ENCODE data around the gene RARRES2. TPM values are rescaled to one million over a fixed set of nuclear protein-coding genes. Genes with fewer than 3 reads are reported as not detected.

The RARRES2 gene
- total RNA-seq, 3 donors from 2014 or later (not counting 1 experiment from before 2014, with no cell fraction given) = not detected

GRCh38 chr7:150327308-150327707 is 14.1 kb downstream of the RARRES2 start:
- Mint-ChIP-seq H3K36me3 (no peaks in the 10 kb centered on the region), H3K4me1 (peaks cover 23 to 27% of the 10 kb centered on the region in 2 donors), H3K27ac (no peak overlapping the region), H3K9me3 (no peaks in the 10 kb centered on the region), H3K4me3 (no peak overlapping the region), H3K27me3 (ENCODE audit: low read depth in 2 of 2) (no peaks in the 10 kb centered on the region)
- peaks cover 44% of the 10 kb centered on the region for H3K36me3 ChIP-seq (ENCODE audit: control insufficient read depth, insufficient read depth, low read length)
- H3K27ac ChIP-seq (ENCODE audit: low read length) = no peak overlapping the region
- intact Hi-C loops (cut with micrococcal nuclease) = no loop called here
- H3K4me3 ChIP-seq (ENCODE audit: low read length) = no peak overlapping the region
- H3K4me1 ChIP-seq (ENCODE audit: control insufficient read depth, insufficient read depth, low read length) = peaks cover 19% of the 10 kb centered on the region
- TF ChIP-seq CTCF (IDR thresholded peaks at IDR 0.05) = no peak
- no peaks in the 10 kb centered on the region for H3K27me3 ChIP-seq (ENCODE audit: control insufficient read depth, insufficient read depth, low read length)
- DNase-seq (no peak), ATAC-seq (no peak)
- no peaks in the 10 kb centered on the region for H3K9me3 ChIP-seq (ENCODE audit: control insufficient read depth, insufficient read depth, low read length)
- WGBS (ENCODE audit: insufficient coverage) = 96% methylated on average over 3 of the region's 3 CpGs

GRCh38 chr7:150326657-150327268 is 14.7 kb downstream of the RARRES2 start:
- peaks cover 44% of the 10 kb centered on the region for H3K36me3 ChIP-seq (ENCODE audit: control insufficient read depth, insufficient read depth, low read length)
- no peak overlapping the region for H3K4me3 ChIP-seq (ENCODE audit: low read length)
- peaks cover 28 to 32% of the 10 kb centered on the region in 2 donors for H3K4me1 Mint-ChIP-seq
- H3K36me3 Mint-ChIP-seq = no peaks in the 10 kb centered on the region
- no peak for DNase-seq
- TF ChIP-seq CTCF (IDR thresholded peaks at IDR 0.05) = no peak
- H3K4me1 ChIP-seq (ENCODE audit: control insufficient read depth, insufficient read depth, low read length) = peaks cover 25% of the 10 kb centered on the region
- ATAC-seq = no peak
- H3K27me3 ChIP-seq (ENCODE audit: control insufficient read depth, insufficient read depth, low read length) = no peaks in the 10 kb centered on the region
- H3K27ac Mint-ChIP-seq = no peak overlapping the region
- 94% methylated on average over 4 of the region's 4 CpGs for WGBS (ENCODE audit: insufficient coverage)
- no peaks in the 10 kb centered on the region for H3K9me3 ChIP-seq (ENCODE audit: control insufficient read depth, insufficient read depth, low read length)
- H3K27ac ChIP-seq (ENCODE audit: low read length) = no peak overlapping the region
- intact Hi-C loops (cut with micrococcal nuclease) = no loop called here
- H3K9me3 Mint-ChIP-seq = no peaks in the 10 kb centered on the region
- no peaks in the 10 kb centered on the region for H3K27me3 Mint-ChIP-seq (ENCODE audit: low read depth in 2 of 2)
- no peak overlapping the region for H3K4me3 Mint-ChIP-seq

GRCh38 chr7:150325901-150326300 is 15.5 kb downstream of the RARRES2 start:
- Mint-ChIP-seq H3K4me3 (no peak overlapping the region), H3K36me3 (no peaks in the 10 kb centered on the region), H3K9me3 (no peaks in the 10 kb centered on the region), H3K4me1 (peaks cover 30 to 34% of the 10 kb centered on the region in 2 donors), H3K27me3 (ENCODE audit: low read depth in 2 of 2) (no peaks in the 10 kb centered on the region), H3K27ac (peak overlapping the region in 1 of 2 donors; percentile 15)
- ATAC-seq = no peak
- H3K36me3 ChIP-seq (ENCODE audit: control insufficient read depth, insufficient read depth, low read length) = peaks cover 44% of the 10 kb centered on the region
- intact Hi-C loops (cut with micrococcal nuclease) = no loop called here
- no peak overlapping the region for H3K4me3 ChIP-seq (ENCODE audit: low read length)
- TF ChIP-seq CTCF (IDR thresholded peaks at IDR 0.05) = no peak
- H3K4me1 ChIP-seq (ENCODE audit: control insufficient read depth, insufficient read depth, low read length) = peaks cover 25% of the 10 kb centered on the region
- WGBS (ENCODE audit: insufficient coverage) = 83% methylated on average over 6 of the region's 6 CpGs
- no peaks in the 10 kb centered on the region for H3K9me3 ChIP-seq (ENCODE audit: control insufficient read depth, insufficient read depth, low read length)
- DNase-seq = no peak
- H3K27ac ChIP-seq (ENCODE audit: low read length) = no peak overlapping the region
- H3K27me3 ChIP-seq (ENCODE audit: control insufficient read depth, insufficient read depth, low read length) = no peaks in the 10 kb centered on the region

- peaks cover 30 to 34% of the 10 kb centered on the region in 2 donors for H3K4me1 Mint-ChIP-seq
- no peaks in the 10 kb centered on the region for H3K9me3 Mint-ChIP-seq
- DNase-seq (no peak), ATAC-seq (no peak)
- H3K36me3 Mint-ChIP-seq = no peaks in the 10 kb centered on the region
- H3K27ac Mint-ChIP-seq = peak overlapping the region; percentile 84 to 94
- no peak overlapping the region for H3K27ac ChIP-seq (ENCODE audit: low read length)
- peaks cover 25% of the 10 kb centered on the region for H3K4me1 ChIP-seq (ENCODE audit: control insufficient read depth, insufficient read depth, low read length)
- H3K4me3 Mint-ChIP-seq = peak overlapping the region; percentile 96
- WGBS (ENCODE audit: insufficient coverage) = 90% methylated on average over 10 of the region's 10 CpGs
- H3K4me3 ChIP-seq (ENCODE audit: low read length) = no peak overlapping the region
- peaks cover 37% of the 10 kb centered on the region for H3K36me3 ChIP-seq (ENCODE audit: control insufficient read depth, insufficient read depth, low read length)
- TF ChIP-seq CTCF (IDR thresholded peaks at IDR 0.05) = no peak
- intact Hi-C loops (cut with micrococcal nuclease) = no loop called here
- H3K9me3 ChIP-seq (ENCODE audit: control insufficient read depth, insufficient read depth, low read length) = no peaks in the 10 kb centered on the region
- no peaks in the 10 kb centered on the region for H3K27me3 ChIP-seq (ENCODE audit: control insufficient read depth, insufficient read depth, low read length)
- H3K27me3 Mint-ChIP-seq (ENCODE audit: low read depth in 2 of 2) = no peaks in the 10 kb centered on the region
These were observed 16.3 kb downstream of the RARRES2 start for GRCh38 chr7:150325110-150325611.

Data from natural killer cell (primary cell).